ENCODE data around the gene CTAG2. TPM values are rescaled to one million over a fixed set of nuclear protein-coding genes. Genes with fewer than 3 reads are reported as not detected.

The CTAG2 gene
- total and polyA plus RNA-seq, 8 donors, result not detected

DNA sequence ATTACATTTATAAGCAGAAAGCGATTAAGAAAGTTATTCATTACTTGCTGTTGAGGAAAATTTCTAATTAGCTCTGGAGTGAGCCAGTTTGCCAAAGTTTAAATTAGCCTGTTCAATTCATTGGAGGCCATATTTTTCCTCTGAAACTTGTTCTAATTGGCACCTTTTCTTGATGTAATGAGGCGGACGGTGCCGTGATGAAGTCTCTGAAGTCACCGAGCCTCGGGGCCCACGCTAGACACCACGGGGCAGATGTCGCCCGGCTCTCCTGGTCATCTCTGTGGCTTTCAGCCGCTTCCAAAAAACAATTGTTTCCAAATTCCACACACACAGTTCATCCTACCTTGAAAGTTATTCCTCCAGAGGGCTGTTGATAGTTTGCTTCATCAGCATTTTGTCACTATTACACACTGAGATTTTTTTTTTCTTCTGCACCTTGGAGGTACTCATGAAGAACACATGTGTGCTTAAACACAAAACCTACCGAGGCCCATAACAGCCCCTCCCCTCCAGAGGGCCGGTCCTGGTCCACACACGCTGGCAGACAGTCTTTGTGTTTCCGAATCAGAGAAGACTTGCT, 3.9 kb upstream of the CTAG2 start:
- DNase-seq, result no peak
- TF ChIP-seq, protein P1, sequence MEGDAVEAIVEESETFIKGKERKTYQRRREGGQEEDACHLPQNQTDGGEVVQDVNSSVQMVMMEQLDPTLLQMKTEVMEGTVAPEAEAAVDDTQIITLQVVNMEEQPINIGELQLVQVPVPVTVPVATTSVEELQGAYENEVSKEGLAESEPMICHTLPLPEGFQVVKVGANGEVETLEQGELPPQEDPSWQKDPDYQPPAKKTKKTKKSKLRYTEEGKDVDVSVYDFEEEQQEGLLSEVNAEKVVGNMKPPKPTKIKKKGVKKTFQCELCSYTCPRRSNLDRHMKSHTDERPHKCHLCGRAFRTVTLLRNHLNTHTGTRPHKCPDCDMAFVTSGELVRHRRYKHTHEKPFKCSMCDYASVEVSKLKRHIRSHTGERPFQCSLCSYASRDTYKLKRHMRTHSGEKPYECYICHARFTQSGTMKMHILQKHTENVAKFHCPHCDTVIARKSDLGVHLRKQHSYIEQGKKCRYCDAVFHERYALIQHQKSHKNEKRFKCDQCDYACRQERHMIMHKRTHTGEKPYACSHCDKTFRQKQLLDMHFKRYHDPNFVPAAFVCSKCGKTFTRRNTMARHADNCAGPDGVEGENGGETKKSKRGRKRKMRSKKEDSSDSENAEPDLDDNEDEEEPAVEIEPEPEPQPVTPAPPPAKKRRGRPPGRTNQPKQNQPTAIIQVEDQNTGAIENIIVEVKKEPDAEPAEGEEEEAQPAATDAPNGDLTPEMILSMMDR (IDR thresholded peaks at IDR 0.05), result no peak
- Histone ChIP-seq H3K4me1 (no peaks in the 10 kb centered on the region), H3K9me3 (no peaks in the 10 kb centered on the region), H3K4me3 (no peak overlapping the region), H3K27ac (no peak overlapping the region), H3K27me3 (no peaks in the 10 kb centered on the region), H3K36me3 (no peaks in the 10 kb centered on the region)
- ATAC-seq, result no peak
- intact Hi-C loops (cut with DNase I), result no loop called here

DNA sequence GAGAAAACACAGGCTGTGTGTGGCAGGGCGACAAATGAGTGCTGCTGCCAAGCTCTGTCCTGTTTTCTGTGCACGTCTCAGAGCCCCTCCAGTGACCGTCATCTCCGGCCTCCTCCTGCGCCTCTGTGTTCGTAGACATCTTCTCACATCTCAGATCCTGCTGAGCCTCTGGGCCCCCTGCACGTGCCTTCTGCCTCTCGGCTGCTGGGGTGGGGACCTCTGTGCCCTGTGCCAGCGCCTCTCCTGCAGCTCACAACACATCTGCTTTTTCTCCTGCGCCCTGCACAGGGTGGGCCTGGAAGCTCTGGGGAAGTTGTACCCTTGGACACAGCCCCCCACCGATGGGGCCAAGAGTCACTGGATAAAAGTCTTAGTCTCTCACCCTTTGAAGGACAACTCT, 2.4 kb upstream of the CTAG2 start:
- TF ChIP-seq, protein P1 (IDR thresholded peaks at IDR 0.05), result no peak
- Histone ChIP-seq H3K27me3 (no peaks in the 10 kb centered on the region), H3K27ac (no peak overlapping the region), H3K9me3 (no peaks in the 10 kb centered on the region), H3K36me3 (no peaks in the 10 kb centered on the region), H3K4me3 (no peak overlapping the region), H3K4me1 (no peaks in the 10 kb centered on the region)
- intact Hi-C loops (cut with DNase I), result no loop called here
- ATAC-seq (no peak), DNase-seq (no peak)

DNA sequence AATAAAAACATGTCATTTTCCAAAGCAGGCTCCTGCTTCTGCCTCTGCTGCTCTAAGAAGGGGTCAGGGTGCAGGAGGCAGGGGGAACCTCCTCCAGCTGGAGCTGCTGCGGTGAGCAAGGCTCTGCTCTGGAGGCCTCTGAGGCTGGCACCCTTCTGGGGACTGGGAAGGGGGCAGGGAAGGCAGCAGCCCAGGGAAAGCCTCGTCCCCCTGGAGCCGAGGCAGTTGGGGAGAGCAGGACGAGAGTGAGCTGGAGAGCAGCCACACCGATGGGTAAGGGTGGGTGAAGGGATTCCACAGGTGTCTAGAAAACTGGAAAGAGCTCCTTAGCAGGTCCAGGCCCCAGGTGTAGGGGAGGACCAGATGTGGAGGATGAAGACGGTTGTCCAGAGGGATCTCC, 2.0 kb upstream of the CTAG2 start:
- TF ChIP-seq, protein P1 (IDR thresholded peaks at IDR 0.05), result no peak
- H3K36me3 ChIP-seq, result no peaks in the 10 kb centered on the region
- H3K27ac ChIP-seq, result no peak overlapping the region
- H3K4me1 ChIP-seq, result no peaks in the 10 kb centered on the region
- no peak overlapping the region for H3K4me3 ChIP-seq
- no peaks in the 10 kb centered on the region for H3K27me3 ChIP-seq
- no peak for ATAC-seq
- no peak for DNase-seq
- H3K9me3 ChIP-seq, result no peaks in the 10 kb centered on the region
- intact Hi-C loops (cut with DNase I), result no loop called here

DNA sequence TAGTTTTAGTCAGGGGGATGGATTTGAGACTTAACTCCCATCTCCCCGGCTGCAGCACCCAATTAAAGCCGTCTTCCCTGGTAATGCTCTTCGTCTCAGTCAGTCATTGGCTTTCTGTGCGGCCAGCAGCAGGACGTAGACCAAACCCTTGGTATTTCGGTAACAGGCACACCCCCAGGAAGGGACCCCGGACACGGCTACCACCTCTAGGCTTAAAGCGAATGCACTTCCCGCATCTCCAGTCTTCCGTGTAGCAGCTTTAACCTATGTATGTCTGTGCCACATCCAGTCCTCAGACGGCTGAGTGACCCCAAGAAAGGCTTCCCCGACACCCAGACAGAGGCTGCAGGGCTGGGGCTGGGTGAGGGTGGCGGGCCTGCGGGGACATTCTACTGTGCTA, 1.5 kb upstream of the CTAG2 start:
- DNase-seq (no peak), ATAC-seq (no peak)
- Histone ChIP-seq H3K4me1 (no peaks in the 10 kb centered on the region), H3K9me3 (no peaks in the 10 kb centered on the region), H3K36me3 (no peaks in the 10 kb centered on the region), H3K4me3 (no peak overlapping the region), H3K27ac (no peak overlapping the region), H3K27me3 (no peaks in the 10 kb centered on the region)
- intact Hi-C loops (cut with DNase I), result no loop called here
- TF ChIP-seq, protein P1 (IDR thresholded peaks at IDR 0.05), result no peak

DNA sequence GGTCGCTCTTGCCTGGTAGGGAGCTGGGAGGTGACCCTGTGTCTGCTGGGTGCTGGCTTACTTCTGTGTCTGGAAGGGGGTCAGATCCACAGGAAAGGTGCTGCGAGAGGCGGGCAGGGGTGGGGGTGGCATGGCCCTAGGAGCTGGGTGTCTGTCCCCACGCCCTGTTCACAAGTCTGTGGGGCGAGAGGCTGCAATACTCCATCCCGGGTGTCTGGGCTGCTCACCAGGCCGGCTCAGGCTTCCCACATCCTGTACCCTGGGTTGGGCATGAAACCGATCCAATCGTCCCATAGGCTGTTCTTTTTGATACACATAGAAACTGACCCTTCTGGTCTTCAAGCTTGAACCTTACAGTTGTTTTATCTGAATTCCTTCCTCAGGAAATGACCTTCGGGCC, 993 bp upstream of the CTAG2 start:
- no peak overlapping the region for H3K4me3 ChIP-seq
- intact Hi-C loops (cut with DNase I), result no loop called here
- H3K4me1 ChIP-seq, result no peaks in the 10 kb centered on the region
- ATAC-seq (no peak), DNase-seq (no peak)
- H3K36me3 ChIP-seq, result no peaks in the 10 kb centered on the region
- no peaks in the 10 kb centered on the region for H3K9me3 ChIP-seq
- no peaks in the 10 kb centered on the region for H3K27me3 ChIP-seq
- TF ChIP-seq, protein P1 (IDR thresholded peaks at IDR 0.05), result no peak
- no peak overlapping the region for H3K27ac ChIP-seq

All from left lung (tissue), 10 donors.